OCI-LY1 (cell line): ENCODE results near the gene THEM4.

ENCODE experiments used
- H2AFZ ChIP-seq: fragments of 200-600 bp; sonication (generic), shearing (Covaris generic); 2 replicates; pipeline ENCODE4 v1.6.0; 2014; ENCODE audit warnings: antibody characterized with exemption, mild to moderate bottlenecking, low read length
- H3F3A ChIP-seq: fragments of 200-600 bp; sonication (generic), shearing (Covaris generic); 2 replicates; pipeline ENCODE4 v1.6.0; 2014; ENCODE audit warnings: mild to moderate bottlenecking, antibody characterized with exemption, low read length, moderate library complexity; ENCODE audit not compliant: insufficient read depth
- H3K27ac ChIP-seq: fragments of 200-600 bp; sonication (generic); 2 replicates; pipeline ENCODE4 v1.5.1; 2014; ENCODE audit warnings: low read length, mixed run types, mild to moderate bottlenecking, low read depth; ENCODE audit not compliant: poor library complexity, severe bottlenecking
- H3K27me3 ChIP-seq: fragments of 200-600 bp; sonication (generic); 2 replicates; pipeline ENCODE4 v1.6.0; 2014; ENCODE audit warnings: antibody characterized with exemption, mild to moderate bottlenecking, low read length, moderate library complexity; ENCODE audit not compliant: insufficient read depth
- H3K36me3 ChIP-seq: fragments of 200-600 bp; sonication (generic); 2 replicates; pipeline ENCODE4 v1.6.1; 2014; ENCODE audit warnings: mild to moderate bottlenecking, antibody characterized with exemption, low read length, moderate library complexity, mixed read lengths; ENCODE audit not compliant: insufficient read depth
- H3K4me1 ChIP-seq: fragments of 200-600 bp; sonication (generic); 2 replicates; pipeline ENCODE4 v1.5.1; 2014; ENCODE audit warnings: mild to moderate bottlenecking, low read length, moderate library complexity; ENCODE audit not compliant: insufficient read depth, severe bottlenecking
- H3K4me2 ChIP-seq: fragments of 200-600 bp; sonication (generic), shearing (Covaris generic); 2 replicates; pipeline ENCODE4 v1.6.1; 2014; ENCODE audit warnings: low read length
- H3K4me3 ChIP-seq: fragments of 200-600 bp; sonication (generic); 2 replicates; pipeline ENCODE4 v1.5.1; 2014; ENCODE audit warnings: low read length, low read depth, mild to moderate bottlenecking, mixed read lengths; ENCODE audit not compliant: poor library complexity, severe bottlenecking
- H3K79me2 ChIP-seq: fragments of 200-600 bp; shearing (Covaris generic); 2 replicates; pipeline ENCODE4 v1.6.1; 2016; ENCODE audit warnings: mixed run types, low read length, mixed read lengths; ENCODE audit not compliant: insufficient read depth
- H3K9ac ChIP-seq: fragments of 200-600 bp; sonication (generic), shearing (Covaris generic); 2 replicates; pipeline ENCODE4 v1.6.1; 2014; ENCODE audit warnings: mild to moderate bottlenecking, low read length, mixed read lengths
- H3K9me2 ChIP-seq: fragments of 200-600 bp; sonication (generic), shearing (Covaris generic); 2 replicates; pipeline ENCODE4 v1.6.1; 2014; ENCODE audit warnings: low read depth, mild to moderate bottlenecking, low read length, mixed read lengths
- H3K9me3 ChIP-seq: fragments of 200-600 bp; shearing (Covaris generic); 2 replicates; pipeline ENCODE4 v1.6.1; 2014; ENCODE audit warnings: low read length, mixed read lengths
- H4K20me1 ChIP-seq: fragments of 200-600 bp; sonication (generic), shearing (Covaris generic); 2 replicates; pipeline ENCODE4 v1.6.0; 2016; ENCODE audit warnings: mild to moderate bottlenecking, low read length; ENCODE audit not compliant: insufficient read depth
- EZH2 ChIP-seq: fragments of 200-600 bp; sonication (generic), shearing (Covaris generic); IDR thresholded peaks from 2 replicates; pipeline ENCODE4 v1.8.0; 2017; ENCODE audit warnings: borderline replicate concordance, mixed run types, mild to moderate bottlenecking, antibody characterized with exemption, low read length, moderate library complexity, mixed read lengths
- TF ChIP-seq, protein P1 (sequence below): fragments of 200-600 bp; sonication (generic), shearing (Covaris generic); IDR thresholded peaks from 2 replicates; pipeline ENCODE4 v1.5.1; 2017; ENCODE audit warnings: mild to moderate bottlenecking, antibody characterized with exemption, low read length, moderate library complexity, mixed read lengths

Gene THEM4

GRCh38 chr1:151868486-151868885 lies 40.8 kb downstream of the THEM4 start:
- Histone ChIP-seq H3K4me1 (no peaks in the 10 kb centered on the region), H3K9me2 (no peaks in the 10 kb centered on the region), H3K79me2 (no peaks in the 10 kb centered on the region), H2AFZ (no peak overlapping the region), H3K4me3 (no peak overlapping the region), H4K20me1 (no peaks in the 10 kb centered on the region), H3K4me2 (no peak overlapping the region), H3K9ac (no peak overlapping the region), H3F3A (no peaks in the 10 kb centered on the region), H3K9me3 (no peaks in the 10 kb centered on the region), H3K36me3 (0 out of 2 replicates have a peak, but pooled peaks cover 1% of the 10 kb centered on the region), H3K27ac (no peak overlapping the region), H3K27me3 (no peaks in the 10 kb centered on the region)
- no peak for TF ChIP-seq EZH2
- TF ChIP-seq, protein P1, sequence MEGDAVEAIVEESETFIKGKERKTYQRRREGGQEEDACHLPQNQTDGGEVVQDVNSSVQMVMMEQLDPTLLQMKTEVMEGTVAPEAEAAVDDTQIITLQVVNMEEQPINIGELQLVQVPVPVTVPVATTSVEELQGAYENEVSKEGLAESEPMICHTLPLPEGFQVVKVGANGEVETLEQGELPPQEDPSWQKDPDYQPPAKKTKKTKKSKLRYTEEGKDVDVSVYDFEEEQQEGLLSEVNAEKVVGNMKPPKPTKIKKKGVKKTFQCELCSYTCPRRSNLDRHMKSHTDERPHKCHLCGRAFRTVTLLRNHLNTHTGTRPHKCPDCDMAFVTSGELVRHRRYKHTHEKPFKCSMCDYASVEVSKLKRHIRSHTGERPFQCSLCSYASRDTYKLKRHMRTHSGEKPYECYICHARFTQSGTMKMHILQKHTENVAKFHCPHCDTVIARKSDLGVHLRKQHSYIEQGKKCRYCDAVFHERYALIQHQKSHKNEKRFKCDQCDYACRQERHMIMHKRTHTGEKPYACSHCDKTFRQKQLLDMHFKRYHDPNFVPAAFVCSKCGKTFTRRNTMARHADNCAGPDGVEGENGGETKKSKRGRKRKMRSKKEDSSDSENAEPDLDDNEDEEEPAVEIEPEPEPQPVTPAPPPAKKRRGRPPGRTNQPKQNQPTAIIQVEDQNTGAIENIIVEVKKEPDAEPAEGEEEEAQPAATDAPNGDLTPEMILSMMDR, result no peak

GRCh38 chr1:151867765-151868411 lies 41.4 kb downstream of the THEM4 start:
- H3K4me1 ChIP-seq, result no peaks in the 10 kb centered on the region
- H3K27ac ChIP-seq, result no peak overlapping the region
- no peaks in the 10 kb centered on the region for H3F3A ChIP-seq
- no peaks in the 10 kb centered on the region for H3K27me3 ChIP-seq
- no peak overlapping the region for H3K9ac ChIP-seq
- TF ChIP-seq EZH2, result no peak
- TF ChIP-seq, protein P1, result no peak
- H2AFZ ChIP-seq, result no peak overlapping the region
- H3K79me2 ChIP-seq, result no peaks in the 10 kb centered on the region
- H3K4me2 ChIP-seq, result no peak overlapping the region
- H3K36me3 ChIP-seq, result no peaks in the 10 kb centered on the region
- H3K4me3 ChIP-seq, result no peak overlapping the region
- no peaks in the 10 kb centered on the region for H3K9me3 ChIP-seq
- H3K9me2 ChIP-seq, result no peaks in the 10 kb centered on the region
- no peaks in the 10 kb centered on the region for H4K20me1 ChIP-seq

GRCh38 chr1:151867321-151867720 lies 42.0 kb downstream of the THEM4 start:
- H3K4me3 ChIP-seq, result no peak overlapping the region
- no peaks in the 10 kb centered on the region for H3K9me3 ChIP-seq
- no peak overlapping the region for H2AFZ ChIP-seq
- H3F3A ChIP-seq, result no peaks in the 10 kb centered on the region
- no peaks in the 10 kb centered on the region for H3K27me3 ChIP-seq
- TF ChIP-seq EZH2, result no peak
- TF ChIP-seq, protein P1, result no peak
- no peak overlapping the region for H3K4me2 ChIP-seq
- H3K27ac ChIP-seq, result no peak overlapping the region
- no peaks in the 10 kb centered on the region for H4K20me1 ChIP-seq
- no peaks in the 10 kb centered on the region for H3K79me2 ChIP-seq
- no peaks in the 10 kb centered on the region for H3K36me3 ChIP-seq
- H3K9me2 ChIP-seq, result no peaks in the 10 kb centered on the region
- H3K9ac ChIP-seq, result no peak overlapping the region
- H3K4me1 ChIP-seq, result no peaks in the 10 kb centered on the region
